Measurements from ENCODE around the gene HLA-DMB. TPM values are rescaled to one million over a fixed set of nuclear protein-coding genes. Genes with fewer than 3 reads are reported as not detected.

HLA-DMB gene
- total and polyA plus RNA-seq, 10 of the 15 experiments (the other 5 are each of a cell fraction or from before 2014, with no cell fraction given): 114 to 173 (median 150) TPM

DNA sequence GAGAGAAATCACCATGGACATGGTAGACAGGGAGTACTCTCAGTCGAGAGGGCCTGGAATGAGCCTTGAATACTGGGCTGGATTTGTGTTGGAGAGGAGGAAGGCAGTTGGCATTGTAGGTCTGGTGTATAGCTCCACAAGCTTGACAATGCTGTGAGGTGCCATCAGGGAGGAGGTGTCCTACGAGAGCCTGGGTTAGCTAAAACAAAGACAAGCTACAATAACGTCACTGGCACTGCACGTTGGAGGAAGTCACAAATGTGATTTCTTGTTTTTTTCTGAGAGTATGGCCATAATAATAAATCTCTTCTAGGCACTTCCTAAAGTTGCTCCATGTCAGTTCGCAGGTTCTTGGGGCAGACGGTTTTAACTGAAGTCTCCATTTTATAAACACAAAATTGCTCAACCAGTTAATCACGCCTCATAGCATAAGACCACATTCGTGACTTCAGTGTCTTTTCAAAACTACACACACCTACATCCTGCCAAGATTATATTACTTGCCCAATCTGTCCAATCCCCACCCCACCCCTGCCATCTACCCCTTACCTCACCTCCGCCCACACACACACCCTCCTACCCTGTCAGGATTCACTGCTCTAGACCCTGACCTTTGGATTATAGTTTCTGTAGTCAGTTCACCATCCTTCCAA, 4.4 kb upstream of the HLA-DMB start (continued):
- TF ChIP-seq CREM (IDR thresholded peaks at IDR 0.05; ENCODE audit: low read depth) (peak; percentile 63; the same call in 1 of the 2 replicates), BRCA1 (IDR thresholded peaks at IDR 0.05; ENCODE audit: low read depth, low read length) (no peak), YY1 (IDR thresholded peaks at IDR 0.05; ENCODE audit: low read depth, low read length) (peak; percentile 69), TCF7 (IDR thresholded peaks at IDR 0.05; ENCODE audit: borderline replicate concordance) (no peak; the same call in 1 of the 2 replicates), ATF7 (IDR thresholded peaks at IDR 0.05; ENCODE audit: low read depth) (peak; percentile 62), FOXM1 (IDR thresholded peaks at IDR 0.05; ENCODE audit: low read depth, low read length) (peak; percentile 86; the same call in 1 of the 2 replicates), NR2C1 (IDR thresholded peaks at IDR 0.05) (no peak), TCF3 (IDR thresholded peaks at IDR 0.05; ENCODE audit: borderline replicate concordance, insufficient read depth, low read depth, low read length) (no peak), SREBF2 (IDR thresholded peaks at IDR 0.05; ENCODE audit: low read length) (no peak), SPI1 (IDR thresholded peaks at IDR 0.05; ENCODE audit: borderline replicate concordance, insufficient read depth, low read depth, low read length) (peak; percentile 30; the same call in 1 of the 2 replicates), ZNF24 (IDR thresholded peaks at IDR 0.05) (no peak), EZH2 (IDR thresholded peaks at IDR 0.05; ENCODE audit: borderline replicate concordance, control insufficient read depth, low read depth, low read length) (no peak), RB1 (IDR thresholded peaks at IDR 0.05; ENCODE audit: borderline replicate concordance) (no peak), EGR1 (IDR thresholded peaks at IDR 0.05; ENCODE audit: borderline replicate concordance in 1 of 2, low read depth in 2 of 2, low read length in 2 of 2) (peak in 1 of 2 experiments; percentile 95; a peak in 2 of 3 replicates), CBX5 (IDR thresholded peaks at IDR 0.05; ENCODE audit: low read depth) (no peak), IRF4 (IDR thresholded peaks at IDR 0.05; ENCODE audit: low read depth, low read length) (no peak; the same call in 1 of the 2 replicates)
- TF ChIP-seq, protein P1, sequence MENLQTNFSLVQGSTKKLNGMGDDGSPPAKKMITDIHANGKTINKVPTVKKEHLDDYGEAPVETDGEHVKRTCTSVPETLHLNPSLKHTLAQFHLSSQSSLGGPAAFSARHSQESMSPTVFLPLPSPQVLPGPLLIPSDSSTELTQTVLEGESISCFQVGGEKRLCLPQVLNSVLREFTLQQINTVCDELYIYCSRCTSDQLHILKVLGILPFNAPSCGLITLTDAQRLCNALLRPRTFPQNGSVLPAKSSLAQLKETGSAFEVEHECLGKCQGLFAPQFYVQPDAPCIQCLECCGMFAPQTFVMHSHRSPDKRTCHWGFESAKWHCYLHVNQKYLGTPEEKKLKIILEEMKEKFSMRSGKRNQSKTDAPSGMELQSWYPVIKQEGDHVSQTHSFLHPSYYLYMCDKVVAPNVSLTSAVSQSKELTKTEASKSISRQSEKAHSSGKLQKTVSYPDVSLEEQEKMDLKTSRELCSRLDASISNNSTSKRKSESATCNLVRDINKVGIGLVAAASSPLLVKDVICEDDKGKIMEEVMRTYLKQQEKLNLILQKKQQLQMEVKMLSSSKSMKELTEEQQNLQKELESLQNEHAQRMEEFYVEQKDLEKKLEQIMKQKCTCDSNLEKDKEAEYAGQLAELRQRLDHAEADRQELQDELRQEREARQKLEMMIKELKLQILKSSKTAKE (IDR thresholded peaks at IDR 0.05; ENCODE audit: low read depth, poor library complexity, severe bottlenecking): no peak
- TF ChIP-seq, protein P2, sequence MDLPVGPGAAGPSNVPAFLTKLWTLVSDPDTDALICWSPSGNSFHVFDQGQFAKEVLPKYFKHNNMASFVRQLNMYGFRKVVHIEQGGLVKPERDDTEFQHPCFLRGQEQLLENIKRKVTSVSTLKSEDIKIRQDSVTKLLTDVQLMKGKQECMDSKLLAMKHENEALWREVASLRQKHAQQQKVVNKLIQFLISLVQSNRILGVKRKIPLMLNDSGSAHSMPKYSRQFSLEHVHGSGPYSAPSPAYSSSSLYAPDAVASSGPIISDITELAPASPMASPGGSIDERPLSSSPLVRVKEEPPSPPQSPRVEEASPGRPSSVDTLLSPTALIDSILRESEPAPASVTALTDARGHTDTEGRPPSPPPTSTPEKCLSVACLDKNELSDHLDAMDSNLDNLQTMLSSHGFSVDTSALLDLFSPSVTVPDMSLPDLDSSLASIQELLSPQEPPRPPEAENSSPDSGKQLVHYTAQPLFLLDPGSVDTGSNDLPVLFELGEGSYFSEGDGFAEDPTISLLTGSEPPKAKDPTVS (IDR thresholded peaks at IDR 0.05; ENCODE audit: low read depth, low read length): no peak
- TF ChIP-seq, protein P3, sequence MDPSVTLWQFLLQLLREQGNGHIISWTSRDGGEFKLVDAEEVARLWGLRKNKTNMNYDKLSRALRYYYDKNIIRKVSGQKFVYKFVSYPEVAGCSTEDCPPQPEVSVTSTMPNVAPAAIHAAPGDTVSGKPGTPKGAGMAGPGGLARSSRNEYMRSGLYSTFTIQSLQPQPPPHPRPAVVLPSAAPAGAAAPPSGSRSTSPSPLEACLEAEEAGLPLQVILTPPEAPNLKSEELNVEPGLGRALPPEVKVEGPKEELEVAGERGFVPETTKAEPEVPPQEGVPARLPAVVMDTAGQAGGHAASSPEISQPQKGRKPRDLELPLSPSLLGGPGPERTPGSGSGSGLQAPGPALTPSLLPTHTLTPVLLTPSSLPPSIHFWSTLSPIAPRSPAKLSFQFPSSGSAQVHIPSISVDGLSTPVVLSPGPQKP (IDR thresholded peaks at IDR 0.05; ENCODE audit: low read depth, low read length): no peak
- TF ChIP-seq, protein P4, sequence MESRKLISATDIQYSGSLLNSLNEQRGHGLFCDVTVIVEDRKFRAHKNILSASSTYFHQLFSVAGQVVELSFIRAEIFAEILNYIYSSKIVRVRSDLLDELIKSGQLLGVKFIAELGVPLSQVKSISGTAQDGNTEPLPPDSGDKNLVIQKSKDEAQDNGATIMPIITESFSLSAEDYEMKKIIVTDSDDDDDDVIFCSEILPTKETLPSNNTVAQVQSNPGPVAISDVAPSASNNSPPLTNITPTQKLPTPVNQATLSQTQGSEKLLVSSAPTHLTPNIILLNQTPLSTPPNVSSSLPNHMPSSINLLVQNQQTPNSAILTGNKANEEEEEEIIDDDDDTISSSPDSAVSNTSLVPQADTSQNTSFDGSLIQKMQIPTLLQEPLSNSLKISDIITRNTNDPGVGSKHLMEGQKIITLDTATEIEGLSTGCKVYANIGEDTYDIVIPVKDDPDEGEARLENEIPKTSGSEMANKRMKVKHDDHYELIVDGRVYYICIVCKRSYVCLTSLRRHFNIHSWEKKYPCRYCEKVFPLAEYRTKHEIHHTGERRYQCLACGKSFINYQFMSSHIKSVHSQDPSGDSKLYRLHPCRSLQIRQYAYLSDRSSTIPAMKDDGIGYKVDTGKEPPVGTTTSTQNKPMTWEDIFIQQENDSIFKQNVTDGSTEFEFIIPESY (IDR thresholded peaks at IDR 0.05): no peak
- TF ChIP-seq, protein P5, sequence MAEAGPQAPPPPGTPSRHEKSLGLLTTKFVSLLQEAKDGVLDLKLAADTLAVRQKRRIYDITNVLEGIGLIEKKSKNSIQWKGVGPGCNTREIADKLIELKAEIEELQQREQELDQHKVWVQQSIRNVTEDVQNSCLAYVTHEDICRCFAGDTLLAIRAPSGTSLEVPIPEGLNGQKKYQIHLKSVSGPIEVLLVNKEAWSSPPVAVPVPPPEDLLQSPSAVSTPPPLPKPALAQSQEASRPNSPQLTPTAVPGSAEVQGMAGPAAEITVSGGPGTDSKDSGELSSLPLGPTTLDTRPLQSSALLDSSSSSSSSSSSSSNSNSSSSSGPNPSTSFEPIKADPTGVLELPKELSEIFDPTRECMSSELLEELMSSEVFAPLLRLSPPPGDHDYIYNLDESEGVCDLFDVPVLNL (IDR thresholded peaks at IDR 0.05; ENCODE audit: low read depth, low read length): no peak

All from GM12878 (cell line).